Esophagus (tissue), 2 donors: Measurements from ENCODE around the gene SERTAD4. TPM values are rescaled to one million over a fixed set of nuclear protein-coding genes. Genes with fewer than 3 reads are reported as not detected.
"Not testable (repeated sequence)": the region's sequence is repeated elsewhere in the genome, so short reads cannot be mapped to it uniquely, and the experiment has no call there.

Source experiments
- H3K27ac ChIP-seq, 2 donors: one replicate each; pipeline ENCODE4 v1.5.1; 2013; ENCODE audit warnings: low read depth in 2 of 2, mild to moderate bottlenecking in 2 of 2, inconsistent platforms in 1 of 2, low read length in 1 of 2, moderate library complexity in 1 of 2
- H3K27me3 ChIP-seq, 2 donors: one replicate each; pipeline ENCODE4 v1.6.1; 2013; ENCODE audit warnings: low read length in 2 of 2, control low read depth in 1 of 2, mild to moderate bottlenecking in 1 of 2; ENCODE audit not compliant: insufficient read depth in 2 of 2, control insufficient read depth in 1 of 2
- H3K36me3 ChIP-seq, 2 donors: one replicate each; pipeline ENCODE4 v1.6.1; 2013; ENCODE audit warnings: low read length in 1 of 2; ENCODE audit not compliant: control insufficient read depth in 2 of 2, insufficient read depth in 2 of 2
- H3K4me1 ChIP-seq, 2 donors: one replicate each; pipeline ENCODE4 v1.6.1; 2013; ENCODE audit warnings: low read length in 1 of 2; ENCODE audit not compliant: control insufficient read depth in 2 of 2, insufficient read depth in 2 of 2
- H3K4me3 ChIP-seq, 2 donors: one replicate each; pipeline ENCODE4 v1.5.1; 2013; ENCODE audit warnings: low read length in 2 of 2, mild to moderate bottlenecking in 2 of 2, low read depth in 1 of 2, moderate library complexity in 1 of 2
- H3K9me3 ChIP-seq, 2 donors: one replicate each; pipeline ENCODE4 v1.6.1; 2013; ENCODE audit warnings: mild to moderate bottlenecking in 2 of 2, low read depth in 1 of 2, low read length in 1 of 2, moderate library complexity in 1 of 2; ENCODE audit not compliant: control insufficient read depth in 2 of 2, insufficient read depth in 1 of 2
- WGBS, 2 donors: extraction: QIAGEN DNeasy Blood & Tissue Kit; methylation state at CpG; one replicate each; pipeline ENCODE4 v1.1.7; 2013; 5-methylcytosine and 5-hydroxymethylcytosine counted together
- polyA plus RNA-seq, 2 donors: library from polyadenylated mRNA; stranded (reverse); fragments of 200-250 nt; gene quantifications; one replicate each; pipeline ENCODE4 v1.2.3, GENCODE V29; 2013
- donor health status: healthy with polysubstance abuse.
- donor health status: Bipolar disorder and iron deficiency.

Gene SERTAD4
- 1 to 10 TPM; 3.0 to 4.2 TPM for polyA plus RNA-seq

GRCh38 chr1:210232511-210233215 lies at the start of gene SERTAD4:
SERTAD4 (plus strand) TSS chr1:210232796; CDS start chr1:210237961, 5,165 bp downstream.
- H3K36me3 ChIP-seq: no peaks in the 10 kb centered on the region
- H3K9me3 ChIP-seq: no peaks in the 10 kb centered on the region
- peak within 1 kb of the TSS; percentile 60 to 70 for H3K4me3 ChIP-seq
- H3K4me1 ChIP-seq: peaks cover 0 to 8% of the 10 kb centered on the region in 2 donors
- H3K27me3 ChIP-seq: peaks cover 0 to 2% of the 10 kb centered on the region in 2 donors
- H3K27ac ChIP-seq: peak within 1 kb of the TSS; percentile 70 to 74
- WGBS, 2 donors: 0 to 1% methylated on average over 70 to 81 of the region's 81 CpGs

- Histone ChIP-seq H3K4me1 (no peaks in the 10 kb centered on the region), H3K9me3 (no peaks in the 10 kb centered on the region)
Observed at GRCh38 chr1:210185063-210185462, 47.5 kb upstream of the SERTAD4 start.

DNA sequence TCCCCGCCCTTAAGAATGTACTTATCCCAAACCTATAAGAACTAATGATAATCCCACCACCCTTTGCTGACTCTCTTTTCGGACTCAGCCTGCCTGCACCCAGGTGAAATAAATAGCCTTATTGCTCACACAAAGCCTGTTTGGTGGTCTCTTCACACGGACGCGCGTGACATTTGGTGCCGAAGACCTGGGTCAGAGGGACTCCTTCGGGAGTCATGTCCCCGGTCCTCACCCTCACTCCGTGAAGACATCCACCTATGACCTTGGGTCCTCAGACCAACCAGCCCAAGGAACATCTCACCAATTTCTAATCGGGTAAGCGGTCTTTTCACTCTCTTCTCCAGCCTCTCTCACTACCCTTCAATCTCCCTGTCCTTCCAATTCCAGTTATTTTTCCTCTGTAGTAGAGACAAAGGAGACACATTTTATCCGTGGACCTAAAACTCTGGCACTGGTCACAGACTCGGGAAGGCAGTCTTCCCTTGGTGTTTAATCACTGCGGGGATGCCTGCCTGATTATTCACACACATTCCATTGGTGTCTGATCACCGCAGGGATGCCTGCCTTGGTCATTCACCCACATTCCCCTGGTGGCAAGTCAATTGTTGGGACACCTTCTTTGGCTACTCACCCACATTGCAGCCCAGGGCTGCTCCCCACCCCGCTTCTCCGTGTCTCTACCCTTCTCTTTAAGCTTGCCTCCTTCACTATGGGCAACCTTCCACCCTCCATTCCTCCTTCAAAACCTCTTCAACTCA lies 44.6 kb upstream of the SERTAD4 start:
- 90 to 91% methylated on average over 18 of the region's 18 CpGs for WGBS, 2 donors
- not testable (repeated sequence) for H3K4me3 ChIP-seq, H3K36me3 ChIP-seq, H3K27ac ChIP-seq, H3K4me1 ChIP-seq, H3K9me3 ChIP-seq, H3K27me3 ChIP-seq

More at GRCh38 chr1:210185063-210185462, 47.5 kb upstream of the SERTAD4 start:
- WGBS, 2 donors: 51 to 69% methylated on average over 2 of the region's 2 CpGs
- Histone ChIP-seq H3K4me3 (no peak overlapping the region), H3K27ac (no peak overlapping the region), H3K36me3 (no peaks in the 10 kb centered on the region), H3K27me3 (no peaks in the 10 kb centered on the region)

GRCh38 chr1:210189426-210189825 lies 43.2 kb upstream of the SERTAD4 start:
- H3K4me1 ChIP-seq: no peaks in the 10 kb centered on the region
- no peaks in the 10 kb centered on the region for H3K36me3 ChIP-seq
- H3K4me3 ChIP-seq: no peak overlapping the region
- H3K27ac ChIP-seq: no peak overlapping the region
- 87 to 88% methylated on average over 7 of the region's 7 CpGs for WGBS, 2 donors
- no peaks in the 10 kb centered on the region for H3K9me3 ChIP-seq
- H3K27me3 ChIP-seq: no peaks in the 10 kb centered on the region

DNA sequence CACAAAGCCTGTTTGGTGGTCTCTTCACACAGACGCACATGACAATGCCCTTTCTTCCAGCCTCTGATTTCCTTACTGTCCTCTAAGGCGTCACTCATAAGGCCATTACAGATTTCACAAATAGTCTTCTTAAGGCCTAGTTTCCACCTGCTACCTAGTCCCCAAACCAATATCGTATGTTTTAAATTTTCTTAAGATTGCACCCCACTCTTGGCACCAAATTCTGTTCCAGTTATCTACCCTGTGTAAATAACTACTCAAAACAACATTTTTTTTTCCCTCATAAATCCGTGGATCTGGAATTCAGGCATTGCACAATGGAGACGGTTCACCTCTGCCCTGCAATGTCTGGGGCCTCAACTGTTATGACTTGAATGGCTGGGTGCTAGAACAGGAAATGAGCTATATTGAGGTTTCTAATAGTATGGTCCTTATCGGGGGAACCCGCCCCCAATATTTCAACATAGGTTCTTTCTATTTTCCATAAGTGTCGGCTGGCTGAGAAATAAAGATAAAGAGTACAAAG lies 36.9 kb upstream of the SERTAD4 start:
- no peaks in the 10 kb centered on the region for H3K27me3 ChIP-seq
- H3K4me3 ChIP-seq: no peak overlapping the region
- H3K9me3 ChIP-seq: peaks cover 0 to 3% of the 10 kb centered on the region in 2 donors
- no peaks in the 10 kb centered on the region for H3K4me1 ChIP-seq
- 83 to 90% methylated on average over 8 of the region's 8 CpGs for WGBS, 2 donors
- H3K36me3 ChIP-seq: no peaks in the 10 kb centered on the region
- no peak overlapping the region for H3K27ac ChIP-seq

GRCh38 chr1:210196266-210196665 lies 36.3 kb upstream of the SERTAD4 start:
- H3K36me3 ChIP-seq, H3K9me3 ChIP-seq, H3K27me3 ChIP-seq, H3K4me3 ChIP-seq, H3K27ac ChIP-seq, H3K4me1 ChIP-seq: not testable (repeated sequence)
- 78 to 85% methylated on average over 5 of the region's 5 CpGs for WGBS, 2 donors

GRCh38 chr1:210198840-210199239 lies 33.8 kb upstream of the SERTAD4 start:
- no peak overlapping the region for H3K4me3 ChIP-seq
- H3K36me3 ChIP-seq: no peaks in the 10 kb centered on the region
- no peaks in the 10 kb centered on the region for H3K27me3 ChIP-seq
- peaks cover 0 to 3% of the 10 kb centered on the region in 2 donors for H3K9me3 ChIP-seq
- WGBS, 2 donors: 75 to 79% methylated on average over 3 of the region's 3 CpGs
- no peaks in the 10 kb centered on the region for H3K4me1 ChIP-seq
- no peak overlapping the region for H3K27ac ChIP-seq

DNA sequence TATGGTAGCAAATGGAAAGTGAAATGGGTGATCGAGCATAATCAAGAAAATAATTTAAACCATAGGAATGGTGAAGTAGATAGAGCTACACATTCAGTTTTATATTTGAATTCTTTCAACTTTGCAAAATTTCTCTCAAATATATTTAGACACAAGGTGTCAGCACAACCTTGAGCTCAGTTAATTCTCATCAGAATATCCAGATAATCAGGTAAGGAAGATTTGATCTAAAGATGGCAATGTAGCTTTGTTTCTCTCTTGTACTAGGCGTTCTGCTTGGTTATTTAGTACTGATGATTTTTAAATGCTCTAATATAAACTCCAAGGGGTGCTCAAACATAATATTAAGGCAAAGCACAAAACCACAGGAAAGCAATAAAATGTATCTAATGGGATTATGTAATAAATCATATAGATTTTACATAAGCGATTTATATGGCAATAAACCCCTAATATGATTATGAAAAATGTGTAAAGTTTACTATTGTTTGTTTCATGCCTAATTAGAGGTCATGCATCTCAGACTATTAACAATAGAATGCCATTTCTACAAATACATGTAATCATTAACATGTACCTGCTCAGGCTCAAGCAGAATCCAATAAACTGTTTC lies 32.4 kb upstream of the SERTAD4 start:
- no peaks in the 10 kb centered on the region for H3K36me3 ChIP-seq
- H3K9me3 ChIP-seq: peaks cover 0 to 3% of the 10 kb centered on the region in 2 donors
- WGBS, 2 donors: 48 to 59% methylated on average over 3 of the region's 3 CpGs
- no peak overlapping the region for H3K27ac ChIP-seq
- no peaks in the 10 kb centered on the region for H3K4me1 ChIP-seq
- no peak overlapping the region for H3K4me3 ChIP-seq
- H3K27me3 ChIP-seq: no peaks in the 10 kb centered on the region

GRCh38 chr1:210201681-210202080 lies 30.9 kb upstream of the SERTAD4 start:
- Histone ChIP-seq H3K27ac (no peak overlapping the region), H3K36me3 (no peaks in the 10 kb centered on the region), H3K27me3 (no peaks in the 10 kb centered on the region), H3K4me3 (no peak overlapping the region), H3K4me1 (no peaks in the 10 kb centered on the region), H3K9me3 (peaks cover 0 to 3% of the 10 kb centered on the region in 2 donors)
- 56 to 57% methylated on average over 3 of the region's 3 CpGs for WGBS, 2 donors
